Keratinocyte (primary cell): ENCODE results near the gene SLC20A1. TPM values are rescaled to one million over a fixed set of nuclear protein-coding genes. Genes with fewer than 3 reads are reported as not detected.
"Not testable (repeated sequence)": the region's sequence is repeated elsewhere in the genome, so short reads cannot be mapped to it uniquely, and the experiment has no call there.

Experiments used
- DNase-seq: peaks from one replicate; pipeline ENCODE4 v3.0.0-alpha.2; 2011; ENCODE audit warnings: low read depth, missing footprints, low spot score
- FAIRE-seq: peaks from 2 replicates; lab custom pipeline; 2011; peaks lifted over from hg19 to GRCh38; lab: Jason Lieb, UNC
- H2AFZ ChIP-seq: 2 replicates; pipeline ENCODE4 v1.6.0; 2012; ENCODE audit warnings: low read length, control low read depth, inconsistent platforms; ENCODE audit not compliant: control insufficient read depth
- H3K27ac ChIP-seq: 2 replicates; pipeline ENCODE4 v1.5.1; 2011; ENCODE audit warnings: low read length; ENCODE audit not compliant: control insufficient read depth, insufficient read depth
- H3K27me3 ChIP-seq: 3 replicates; pipeline ENCODE4 v1.6.0; 2011; ENCODE audit warnings: low read length; ENCODE audit not compliant: control insufficient read depth, insufficient read depth; ENCODE audit errors: extremely low read depth
- H3K36me3 ChIP-seq, 2 experiments: 2 replicates in 1 of 2; 3 replicates in 1 of 2; pipeline ENCODE4 v1.5.1; 2011; ENCODE audit warnings: low read length in 2 of 2, mild to moderate bottlenecking in 1 of 2; ENCODE audit not compliant: control insufficient read depth in 2 of 2, insufficient read depth in 2 of 2; ENCODE audit errors: extremely low read depth in 1 of 2
- H3K4me1 ChIP-seq: 3 replicates; pipeline ENCODE4 v1.5.1; 2011; ENCODE audit warnings: low read length; ENCODE audit not compliant: control insufficient read depth, insufficient read depth; ENCODE audit errors: extremely low read depth
- H3K4me2 ChIP-seq: 3 replicates; pipeline ENCODE4 v1.6.0; 2011; ENCODE audit warnings: low read depth, low read length; ENCODE audit not compliant: control insufficient read depth, insufficient read depth; ENCODE audit errors: extremely low read depth
- H3K4me3 ChIP-seq, 3 experiments: fragments of 200-600 bp in 1 of 3; sonication (generic) in 1 of 3; 2 replicates in 2 of 3; 3 replicates in 1 of 3; pipeline ENCODE4 v1.5.1; 2011 to 2016; ENCODE audit warnings: low read length in 3 of 3, mild to moderate bottlenecking in 3 of 3, control low read depth in 2 of 3, inconsistent platforms in 1 of 3, low read depth in 1 of 3, mixed read lengths in 1 of 3, mixed run types in 1 of 3, moderate library complexity in 1 of 3; ENCODE audit not compliant: control insufficient read depth in 2 of 3, insufficient read depth in 2 of 3; ENCODE audit errors: extremely low read depth in 1 of 3
- H3K79me2 ChIP-seq: 2 replicates; pipeline ENCODE4 v1.6.0; 2012; ENCODE audit warnings: low read length; ENCODE audit not compliant: control insufficient read depth, insufficient read depth
- H3K9ac ChIP-seq: 3 replicates; pipeline ENCODE4 v1.6.0; 2011; ENCODE audit warnings: low read length; ENCODE audit not compliant: control insufficient read depth, insufficient read depth; ENCODE audit errors: extremely low read depth
- H3K9me1 ChIP-seq: 3 replicates; pipeline ENCODE4 v1.6.0; 2011; ENCODE audit warnings: low read length; ENCODE audit not compliant: control insufficient read depth, insufficient read depth; ENCODE audit errors: extremely low read depth
- H3K9me3 ChIP-seq: 2 replicates; pipeline ENCODE4 v1.5.1; 2012; ENCODE audit warnings: low read depth, low read length; ENCODE audit not compliant: control insufficient read depth
- H4K20me1 ChIP-seq: 3 replicates; pipeline ENCODE4 v1.6.0; 2011; ENCODE audit warnings: low read length; ENCODE audit not compliant: control insufficient read depth, insufficient read depth; ENCODE audit errors: extremely low read depth
- EZH2 ChIP-seq: IDR thresholded peaks from one replicate; pipeline ENCODE4 v1.6.1; 2012; ENCODE audit warnings: inconsistent platforms, mild to moderate bottlenecking, low read length, moderate library complexity
- dilution Hi-C: fragments of 300-500 bp; cut with MboI; formaldehyde crosslinking; loops from one replicate; pipeline ENCODE4 v1.7.0; 2020; ENCODE audit warnings: low sequenced_read_pairs; ENCODE audit not compliant: extremely low pct_ligation_motif_present
- polyA plus RNA-seq, 5 experiments: library from polyadenylated mRNA; depleted of rRNA in 3 of 5; stranded (reverse) in 3 of 5; stranded (forward) in 1 of 5; unstranded in 1 of 5; fragments of >200 nt; gene quantifications; 1 replicate in 1 of 5; 2 replicates in 3 of 5; 3 replicates in 1 of 5; pipeline versions ENCODE4 v1.2.1 to v1.2.3, GENCODE V29; 2011 to 2012; ENCODE audit warnings: missing spikeins in 2 of 5, low read depth in 1 of 5, low replicate concordance in 1 of 5
- TF ChIP-seq, protein P1 (sequence below), 3 experiments: IDR thresholded peaks in 1 of 3; conservative IDR thresholded peaks in 1 of 3; optimal IDR thresholded peaks in 1 of 3; 2 replicates in 2 of 3; 3 replicates in 1 of 3; pipeline versions ENCODE3 to v1.5.1; 2011; ENCODE audit warnings: low read length in 3 of 3, mild to moderate bottlenecking in 3 of 3, moderate library complexity in 2 of 3, control low read depth in 1 of 3, inconsistent platforms in 1 of 3; ENCODE audit not compliant: insufficient read depth in 2 of 3; ENCODE audit errors: extremely low read depth in 1 of 3

SLC20A1 gene
- polyA plus RNA-seq, 1 donor (not counting 4 experiments of a cell fraction or from before 2014, with no cell fraction given), result 265 TPM

- no peak for FAIRE-seq
- Histone ChIP-seq H3K9me3 (no peaks in the 10 kb centered on the region), H3K9ac (no peak overlapping the region), H3K4me2 (no peak overlapping the region), H3K27ac (no peak overlapping the region), H3K79me2 (no peaks in the 10 kb centered on the region), H3K36me3 (no peaks in the 10 kb centered on the region), H3K4me1 (peaks cover 7% of the 10 kb centered on the region), H3K27me3 (no peaks in the 10 kb centered on the region), H3K4me3 (no peak overlapping the region), H2AFZ (no peak overlapping the region), H3K9me1 (no peaks in the 10 kb centered on the region), H4K20me1 (no peaks in the 10 kb centered on the region)
- TF ChIP-seq EZH2, result no peak
- TF ChIP-seq, protein P1, sequence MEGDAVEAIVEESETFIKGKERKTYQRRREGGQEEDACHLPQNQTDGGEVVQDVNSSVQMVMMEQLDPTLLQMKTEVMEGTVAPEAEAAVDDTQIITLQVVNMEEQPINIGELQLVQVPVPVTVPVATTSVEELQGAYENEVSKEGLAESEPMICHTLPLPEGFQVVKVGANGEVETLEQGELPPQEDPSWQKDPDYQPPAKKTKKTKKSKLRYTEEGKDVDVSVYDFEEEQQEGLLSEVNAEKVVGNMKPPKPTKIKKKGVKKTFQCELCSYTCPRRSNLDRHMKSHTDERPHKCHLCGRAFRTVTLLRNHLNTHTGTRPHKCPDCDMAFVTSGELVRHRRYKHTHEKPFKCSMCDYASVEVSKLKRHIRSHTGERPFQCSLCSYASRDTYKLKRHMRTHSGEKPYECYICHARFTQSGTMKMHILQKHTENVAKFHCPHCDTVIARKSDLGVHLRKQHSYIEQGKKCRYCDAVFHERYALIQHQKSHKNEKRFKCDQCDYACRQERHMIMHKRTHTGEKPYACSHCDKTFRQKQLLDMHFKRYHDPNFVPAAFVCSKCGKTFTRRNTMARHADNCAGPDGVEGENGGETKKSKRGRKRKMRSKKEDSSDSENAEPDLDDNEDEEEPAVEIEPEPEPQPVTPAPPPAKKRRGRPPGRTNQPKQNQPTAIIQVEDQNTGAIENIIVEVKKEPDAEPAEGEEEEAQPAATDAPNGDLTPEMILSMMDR (optimal IDR thresholded peaks at IDR 0.05 in 1 of 3, IDR thresholded peaks at IDR 0.05 in 1 of 3, conservative IDR thresholded peaks at IDR 0.05 in 1 of 3; ENCODE audit: extremely low read depth in 1 of 3, insufficient read depth in 2 of 3, low read length in 3 of 3), result no peak
- dilution Hi-C loops, result no loop called here
- DNase-seq, result no peak
These were observed 39.2 kb upstream of the SLC20A1 start for GRCh38 chr2:112606547-112606946.

DNA sequence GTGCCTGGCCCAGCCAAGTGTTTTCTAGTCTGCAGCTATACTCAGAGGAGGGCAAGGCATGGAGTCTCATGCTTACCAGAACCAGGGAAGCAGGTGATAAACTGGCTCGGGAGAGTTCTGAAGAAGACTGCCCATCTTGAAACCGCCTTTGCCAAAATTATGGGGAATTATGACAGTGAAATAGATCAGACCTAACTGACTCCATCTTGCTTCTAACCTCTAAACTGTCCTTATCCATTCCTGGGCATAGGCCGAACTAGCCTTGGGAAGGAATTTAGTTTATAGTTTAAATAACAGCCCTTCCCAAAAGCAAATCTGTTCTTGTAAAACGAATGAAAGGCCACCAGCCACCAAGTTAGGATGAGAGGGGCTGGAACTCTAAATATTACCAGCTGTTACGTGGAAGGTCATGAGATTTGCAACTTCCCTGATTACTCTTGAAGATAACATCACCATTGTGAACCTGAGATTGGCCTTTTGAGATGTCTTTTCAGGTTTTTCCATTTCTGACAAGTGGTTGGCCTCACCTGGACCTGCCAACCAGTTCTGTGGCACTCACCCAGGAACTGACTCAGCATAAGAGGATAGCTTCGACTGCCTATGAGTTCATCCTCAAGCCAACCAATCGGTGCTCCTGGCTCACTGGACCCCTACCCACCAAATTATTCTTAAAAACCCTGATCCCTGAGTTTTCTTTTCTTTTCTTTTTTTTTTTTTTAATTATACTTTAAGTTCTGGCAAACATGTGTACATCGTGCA lies 37.9 kb upstream of the SLC20A1 start:
- Histone ChIP-seq H3K36me3 (no peaks in the 10 kb centered on the region), H3K4me2 (no peak overlapping the region), H4K20me1 (no peaks in the 10 kb centered on the region), H3K9me3 (no peaks in the 10 kb centered on the region), H3K27me3 (no peaks in the 10 kb centered on the region), H3K79me2 (no peaks in the 10 kb centered on the region), H3K4me1 (peaks cover 3% of the 10 kb centered on the region), H3K9ac (no peak overlapping the region), H3K9me1 (no peaks in the 10 kb centered on the region), H3K27ac (no peak overlapping the region), H3K4me3 (no peak overlapping the region), H2AFZ (no peak overlapping the region)
- peak; percentile 51 for FAIRE-seq
- DNase-seq, result no peak
- dilution Hi-C loops, result no loop called here
- TF ChIP-seq, protein P1 (optimal IDR thresholded peaks at IDR 0.05 in 1 of 3, IDR thresholded peaks at IDR 0.05 in 1 of 3, conservative IDR thresholded peaks at IDR 0.05 in 1 of 3; ENCODE audit: extremely low read depth in 1 of 3, insufficient read depth in 2 of 3, low read length in 3 of 3), result no peak
- no peak for TF ChIP-seq EZH2

DNA sequence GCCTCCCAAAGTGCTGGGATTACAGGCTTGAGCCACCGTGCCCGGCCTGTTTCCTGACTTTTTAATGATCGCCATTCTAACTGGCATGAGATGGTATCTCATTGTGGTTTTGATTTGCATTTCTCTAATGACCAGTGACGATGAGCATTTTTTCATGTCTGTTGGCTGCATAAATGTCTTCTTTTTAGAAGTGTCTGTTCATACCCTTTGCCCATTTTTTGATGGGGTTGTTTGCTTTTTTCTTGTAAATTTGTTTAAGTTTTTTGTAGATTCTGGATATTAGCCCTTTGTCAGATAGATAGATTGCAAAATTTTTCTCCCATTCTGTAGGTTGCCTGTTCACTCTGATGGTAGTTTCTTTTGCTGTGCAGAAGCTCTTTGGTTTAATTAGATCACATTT lies 36.4 kb upstream of the SLC20A1 start:
- H3K9me1 ChIP-seq, H3K36me3 ChIP-seq, H3K27me3 ChIP-seq, H3K27ac ChIP-seq, H2AFZ ChIP-seq, H3K4me3 ChIP-seq, H3K9ac ChIP-seq, dilution Hi-C loops, DNase-seq, H3K9me3 ChIP-seq, FAIRE-seq, H4K20me1 ChIP-seq, H3K79me2 ChIP-seq, H3K4me1 ChIP-seq, H3K4me2 ChIP-seq: not testable (repeated sequence)

- H3K9me1 ChIP-seq, H3K4me1 ChIP-seq, H3K9me3 ChIP-seq, H3K27ac ChIP-seq, dilution Hi-C loops, H3K79me2 ChIP-seq, H3K4me3 ChIP-seq, H3K9ac ChIP-seq, H3K27me3 ChIP-seq, H2AFZ ChIP-seq, H3K4me2 ChIP-seq, DNase-seq, H3K36me3 ChIP-seq, FAIRE-seq, H4K20me1 ChIP-seq: not testable (repeated sequence)
These were observed 33.5 kb upstream of the SLC20A1 start for GRCh38 chr2:112612283-112612682.
